ENCODE results near the gene AMPD2.

DNA sequence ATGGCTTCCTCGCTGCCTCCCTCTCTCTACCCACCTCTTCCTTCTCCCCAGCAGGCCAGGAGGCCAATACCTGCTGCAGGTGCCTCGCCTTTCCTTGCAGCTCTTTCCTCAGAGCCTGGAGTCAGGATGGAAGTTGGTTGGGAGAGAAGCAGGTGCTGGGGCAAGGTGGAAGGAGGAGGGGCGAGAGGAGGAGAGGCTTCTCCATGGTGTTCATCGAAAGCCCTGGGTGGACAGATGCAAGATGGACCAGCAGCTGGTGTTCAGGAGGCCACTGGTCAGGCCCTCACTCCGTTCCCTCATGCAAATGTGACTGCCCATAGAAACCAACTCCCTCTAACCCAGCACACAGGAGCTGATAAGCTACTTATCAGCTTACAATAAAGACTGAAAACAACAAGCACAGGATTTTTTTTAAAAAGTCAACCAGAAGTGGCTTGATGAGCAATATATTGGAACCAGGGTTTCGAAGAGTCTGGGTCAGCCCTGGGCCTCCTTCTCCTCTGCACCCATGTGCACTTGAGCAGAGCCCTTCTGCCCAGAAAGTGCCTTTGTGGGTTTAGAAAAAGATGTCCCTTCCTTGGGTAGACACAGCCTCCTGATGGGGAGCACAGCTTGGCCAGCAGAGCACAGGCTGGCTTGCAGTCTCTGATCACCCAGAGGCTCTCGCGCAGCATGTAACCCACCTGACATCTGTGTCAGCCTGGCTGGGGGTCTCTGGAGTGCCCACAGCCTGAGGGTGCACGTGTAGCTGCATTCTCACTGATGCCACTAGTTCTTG is 19.6 kb downstream of the AMPD2 start:
- TF ChIP-seq CTCF (IDR thresholded peaks at IDR 0.05; ENCODE audit: low read depth, low read length, poor library complexity, severe bottlenecking) (no peak), EZH2phosphoT487 (IDR thresholded peaks at IDR 0.05; ENCODE audit: borderline replicate concordance, low read length) (no peak)

Measured in DOHH2 (cell line).